Fibroblast of skin of right biceps (primary cell): ENCODE results near the gene CCDC92.

Source experiments
- DNase-seq: peaks from one replicate; pipeline ENCODE4 v3.0.0-alpha.2; 2013

CCDC92 gene

DNA sequence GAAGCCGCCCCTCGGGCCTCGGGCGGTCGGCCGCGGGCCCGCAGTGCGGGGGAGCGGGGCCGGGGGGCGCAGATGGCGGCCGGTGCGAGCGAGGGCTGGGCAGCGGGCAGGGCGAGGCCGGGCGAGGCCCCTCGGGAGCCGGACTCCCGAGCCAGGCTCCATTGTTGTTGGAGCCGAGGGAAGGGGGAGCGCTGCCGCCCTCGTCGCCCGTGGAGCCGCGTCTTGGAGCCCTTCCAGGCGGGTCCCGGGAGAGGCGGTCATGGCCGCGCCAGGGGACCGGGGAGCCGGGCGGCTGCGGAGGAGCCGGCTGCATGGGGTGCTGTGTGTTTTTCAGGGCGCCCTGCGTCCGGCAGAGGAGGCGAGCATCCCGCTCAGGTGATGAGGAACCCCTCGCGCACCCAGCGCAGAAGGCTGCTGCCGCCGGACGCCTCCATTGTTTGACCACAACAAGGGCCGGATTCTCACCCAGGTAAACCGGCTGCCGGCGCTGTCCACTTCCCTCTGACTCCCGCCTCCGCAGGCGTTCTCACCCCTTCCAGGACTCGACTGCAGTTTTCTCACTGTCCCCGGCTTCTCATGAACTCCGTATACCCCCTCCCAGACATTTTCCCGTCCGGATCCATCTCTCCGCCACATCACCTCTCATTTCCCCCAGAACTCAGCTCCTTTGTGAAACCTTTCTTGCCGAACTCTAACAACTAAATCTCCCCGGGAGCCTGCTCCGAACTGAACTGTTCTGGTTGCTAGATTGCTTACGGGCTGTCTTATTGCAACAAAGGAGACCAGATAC is 1.1 kb upstream of the CCDC92 start:
- DNase-seq: peak; percentile 18

DNA sequence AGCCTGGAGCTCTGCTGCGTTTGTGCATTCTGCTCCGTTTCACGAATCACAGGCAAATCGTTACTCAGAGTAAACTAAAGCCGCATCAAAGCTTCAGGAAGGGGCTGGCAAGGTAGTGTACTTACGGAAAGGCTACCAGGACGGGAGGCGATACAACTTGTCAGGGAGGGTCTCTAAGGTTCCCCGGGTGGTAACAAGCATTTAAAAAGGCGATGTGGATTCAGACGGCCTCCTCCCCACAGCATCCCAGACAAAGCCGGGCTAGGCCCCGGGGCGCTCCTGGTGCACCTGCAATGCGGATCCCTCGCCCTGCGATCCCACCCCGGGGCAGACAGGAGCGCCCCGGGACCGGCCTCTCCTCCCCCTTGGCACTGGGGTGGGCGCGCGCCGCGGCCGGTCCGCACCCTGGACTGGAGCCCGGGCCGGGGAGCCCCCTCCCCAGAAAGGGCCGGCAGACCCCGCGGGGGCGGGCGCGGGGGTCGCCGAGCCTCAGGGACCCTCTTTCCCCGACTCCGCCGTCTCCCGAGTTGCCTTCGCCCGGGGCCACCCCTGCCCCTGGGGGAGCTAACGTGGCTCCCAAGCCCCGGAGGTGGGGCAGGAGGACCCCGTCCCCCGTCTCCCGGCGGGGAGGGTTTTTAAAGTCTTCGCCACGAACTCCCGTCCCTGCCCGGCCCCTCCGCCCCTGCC is 718 bp downstream of the CCDC92 start:
- DNase-seq: peak; percentile 37

DNA sequence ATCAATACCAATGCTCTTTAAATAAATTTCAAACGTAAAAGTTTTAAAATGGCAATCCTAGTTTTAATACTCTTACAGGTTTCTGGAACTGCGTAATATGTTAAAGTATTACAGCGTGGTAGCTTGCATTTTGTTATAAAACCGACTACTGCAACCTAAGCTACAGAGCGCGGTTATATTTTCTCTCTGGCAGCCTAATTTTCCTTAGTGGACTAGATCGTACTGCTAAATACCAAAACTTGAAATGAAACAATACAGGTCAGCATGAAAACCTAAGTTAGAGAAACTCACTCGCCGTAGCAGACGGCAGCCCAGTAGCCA is 1.2 kb downstream of the CCDC92 start:
- DNase-seq: no peak

GRCh38 chr12:123967121-123967586 is 5.5 kb downstream of the CCDC92 start:
- DNase-seq: no peak

GRCh38 chr12:123966596-123966995 is 6.0 kb downstream of the CCDC92 start:
- DNase-seq: peak; percentile 78

- no peak for DNase-seq
Observed at GRCh38 chr12:123965382-123965781, 7.2 kb downstream of the CCDC92 start.

GRCh38 chr12:123963821-123964220 is 8.8 kb downstream of the CCDC92 start:
- DNase-seq: no peak

DNA sequence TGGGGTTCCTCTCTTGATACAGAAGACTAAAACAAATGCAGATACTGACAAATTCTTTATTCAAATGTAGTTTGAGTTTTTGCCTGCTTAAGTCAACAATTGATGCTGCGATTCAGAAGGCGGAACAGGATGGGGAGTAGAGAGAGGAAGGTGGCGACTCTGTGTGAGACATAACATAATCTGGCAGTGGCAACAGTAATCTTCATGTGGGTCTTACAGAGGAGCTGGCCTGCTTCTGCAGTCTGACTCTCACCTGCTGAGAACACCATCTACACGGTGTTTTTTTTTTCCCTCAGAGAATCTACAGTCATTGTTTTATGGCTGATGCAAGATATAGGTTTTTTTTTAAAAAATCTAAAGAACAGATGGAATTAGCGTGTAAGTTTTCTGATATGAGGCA is 10.1 kb downstream of the CCDC92 start:
- DNase-seq: no peak

- DNase-seq: no peak
Observed at GRCh38 chr12:123961585-123962345, 10.9 kb downstream of the CCDC92 start.

DNA sequence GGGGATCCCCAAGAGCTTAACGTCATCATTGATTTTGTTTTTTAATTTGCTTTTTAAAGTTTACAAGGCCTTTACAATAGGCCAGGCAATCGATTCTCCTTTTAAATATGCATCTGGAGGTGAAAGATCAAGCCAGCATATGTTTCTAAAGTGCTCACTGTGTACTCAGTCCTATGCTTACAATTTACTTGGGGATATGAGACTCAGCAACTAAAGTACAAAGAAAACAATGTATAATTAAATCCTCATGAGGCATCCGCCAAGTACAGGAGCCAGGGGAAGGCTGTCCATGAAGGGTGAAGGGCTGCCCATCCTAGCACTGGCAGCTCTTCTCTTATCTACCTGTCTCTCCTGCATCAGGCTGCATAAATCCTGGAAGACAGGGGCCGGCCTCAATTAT is 11.8 kb downstream of the CCDC92 start:
- no peak for DNase-seq

DNA sequence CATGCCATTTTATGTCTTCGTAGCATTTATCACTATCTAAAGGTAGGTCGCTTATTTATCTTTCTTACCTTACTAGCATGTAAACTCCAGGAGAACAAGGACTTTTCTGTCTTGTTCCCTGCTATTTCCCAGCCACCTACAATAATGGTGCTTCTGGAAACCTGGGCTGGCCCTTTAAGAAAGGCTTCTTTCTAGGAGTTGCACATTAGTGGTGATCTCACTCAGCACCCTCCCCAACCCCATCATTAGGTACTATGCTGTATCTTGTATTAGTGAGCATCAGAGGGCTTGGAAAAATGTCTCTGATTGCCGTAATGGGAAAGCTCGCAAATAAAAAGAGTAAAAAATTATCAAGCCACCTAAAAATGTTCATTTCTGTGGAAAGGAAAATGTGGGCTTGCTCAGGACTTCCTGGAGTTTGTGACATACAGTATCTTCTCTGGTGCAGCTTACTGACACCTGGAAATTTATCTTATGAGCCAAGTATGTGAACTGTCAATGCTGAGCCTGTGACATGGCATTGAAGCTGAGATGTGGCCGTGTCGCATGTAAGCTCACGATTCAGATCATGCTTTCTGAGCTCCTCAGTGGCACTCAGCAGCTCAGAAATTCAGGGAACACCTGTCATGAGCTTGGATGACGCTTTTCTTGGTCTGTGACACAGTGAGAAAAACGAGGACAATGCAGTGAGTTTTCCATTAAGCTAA is 12.4 kb downstream of the CCDC92 start:
- DNase-seq: no peak

GRCh38 chr12:123958876-123959275 is 13.8 kb downstream of the CCDC92 start:
- no peak for DNase-seq

- no peak for DNase-seq
Observed at GRCh38 chr12:123958462-123958861, 14.2 kb downstream of the CCDC92 start.

DNA sequence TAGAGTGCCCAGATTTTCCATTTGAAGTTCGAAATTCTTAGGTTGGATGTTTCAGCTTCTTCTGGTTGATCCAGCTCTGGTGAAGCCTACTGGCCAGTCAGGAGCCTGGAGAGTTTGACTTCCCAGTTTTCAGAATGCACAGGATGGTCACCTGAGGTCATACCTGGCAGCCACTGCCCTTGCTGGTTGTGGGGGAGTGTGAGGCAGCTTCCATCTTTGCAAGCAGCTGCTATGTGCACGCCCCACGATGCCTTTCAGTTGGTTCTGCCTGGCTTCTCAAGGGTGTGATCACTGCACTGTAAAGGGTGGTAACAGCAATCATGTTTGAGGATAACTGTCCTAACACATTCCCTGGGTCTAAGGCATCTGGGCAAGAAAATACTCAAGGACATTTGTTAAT is 15.4 kb downstream of the CCDC92 start:
- no peak for DNase-seq

GRCh38 chr12:123956249-123956648 is 16.4 kb downstream of the CCDC92 start:
- no peak for DNase-seq

DNA sequence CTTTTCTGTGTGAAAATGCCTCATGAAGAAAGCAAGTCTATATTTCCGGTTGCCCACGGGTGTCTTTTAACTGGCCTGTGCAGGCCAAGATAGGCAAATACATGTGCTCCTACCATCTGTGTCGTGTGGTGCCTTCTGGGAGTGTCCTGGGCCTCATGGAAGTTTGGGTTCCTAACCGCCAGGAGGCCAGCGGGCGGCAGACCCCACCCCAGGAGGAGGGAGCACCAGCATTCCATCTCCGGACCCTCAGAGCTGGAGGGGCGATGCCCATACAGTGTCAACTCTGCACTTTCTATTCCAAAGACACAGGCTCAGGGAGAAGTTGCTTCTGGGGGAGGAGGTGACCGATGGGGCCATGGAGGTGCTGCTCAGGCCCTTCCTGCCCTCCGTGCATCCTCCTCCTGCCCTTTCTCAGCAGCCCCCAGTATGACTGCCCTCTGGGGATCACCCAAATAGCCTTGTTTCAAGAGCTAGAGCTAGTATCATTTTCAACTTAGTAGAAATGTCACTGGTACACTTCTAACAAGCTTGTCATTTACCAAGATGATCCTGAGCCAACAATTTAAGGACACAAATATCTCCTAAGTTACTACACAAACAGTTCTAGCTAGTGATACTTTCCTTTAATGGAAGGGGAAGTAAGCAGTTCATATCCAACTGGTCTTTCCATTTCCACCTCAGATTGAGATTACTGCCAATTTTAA is 17.8 kb downstream of the CCDC92 start:
- no peak for DNase-seq

GRCh38 chr12:123952037-123952436 is 20.6 kb downstream of the CCDC92 start:
- DNase-seq: no peak

GRCh38 chr12:123951467-123951866 is 21.2 kb downstream of the CCDC92 start:
- no peak for DNase-seq

DNA sequence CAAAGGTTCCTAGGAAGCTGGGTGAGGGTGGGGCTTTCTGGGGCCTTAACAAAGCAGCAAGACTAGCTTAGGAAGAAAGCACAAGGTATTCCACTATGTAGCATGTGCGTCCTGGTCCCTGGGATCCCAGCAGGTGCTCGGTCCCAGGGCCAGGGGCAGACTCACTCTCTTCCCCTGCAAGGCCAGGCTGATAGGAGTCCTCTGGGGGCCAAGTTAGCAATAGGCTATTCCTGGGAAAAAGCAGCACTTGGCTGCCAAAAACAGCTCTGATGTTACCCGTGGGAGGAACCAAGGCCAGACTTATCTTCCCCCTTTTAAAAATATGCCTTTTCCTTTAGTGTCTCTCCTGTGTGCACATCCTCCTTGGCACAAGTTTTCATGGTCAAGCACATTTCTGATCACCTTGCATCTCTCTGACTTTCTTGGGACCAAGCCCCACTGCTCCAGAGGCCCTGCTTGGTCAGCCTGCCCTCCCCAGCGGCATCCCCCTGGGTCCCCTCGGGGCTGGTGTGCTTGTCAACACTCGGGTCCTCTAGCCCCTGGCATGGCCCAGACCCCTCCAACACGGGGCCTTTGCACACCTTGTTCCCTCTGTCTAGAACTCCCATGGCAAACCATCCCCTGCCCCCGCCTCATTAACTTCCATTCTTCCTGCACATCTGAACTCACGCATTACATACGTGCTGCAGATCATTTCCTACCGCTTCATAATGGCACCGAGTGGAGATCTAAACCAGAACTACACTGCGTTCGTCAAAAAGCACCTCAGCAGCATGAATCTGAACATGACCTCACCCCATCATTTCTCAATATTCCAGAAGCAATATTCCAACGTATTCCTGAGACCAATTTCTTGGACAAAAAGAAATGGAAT is 21.9 kb downstream of the CCDC92 start:
- no peak for DNase-seq

DNA sequence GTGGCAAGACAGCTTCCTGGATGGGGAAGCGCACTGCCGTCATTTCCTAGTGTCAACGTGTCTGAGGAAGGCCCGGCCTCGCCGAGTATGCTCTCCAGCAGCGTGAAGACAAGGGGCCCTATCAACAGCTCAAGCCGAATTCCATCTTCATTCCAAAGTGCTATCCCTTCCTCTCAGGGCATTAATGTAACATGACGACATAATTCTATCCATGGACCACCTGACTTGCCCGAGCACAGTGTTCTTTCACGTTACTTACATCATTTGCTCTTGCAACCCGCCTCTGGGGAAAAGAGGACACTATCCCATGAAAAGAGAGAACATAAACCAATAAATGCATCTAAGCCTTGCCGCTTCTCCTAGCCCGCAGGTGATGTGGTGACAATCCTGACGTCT is 22.9 kb downstream of the CCDC92 start:
- DNase-seq: no peak
